Mesodermal cell (in vitro differentiated cells): ENCODE data around the gene SLC5A11.

Experiments
- H3K27ac ChIP-seq: 2 replicates; pipeline ENCODE4 v1.7.0; 2013; ENCODE audit warnings: mild to moderate bottlenecking, low read depth, low read length, moderate library complexity; ENCODE audit not compliant: severe bottlenecking
- H3K36me3 ChIP-seq: 2 replicates; pipeline ENCODE4 v1.7.1; 2013; ENCODE audit warnings: mild to moderate bottlenecking, low read length, moderate library complexity; ENCODE audit not compliant: control insufficient read depth, insufficient read depth
- H3K4me1 ChIP-seq: one replicate; pipeline ENCODE4 v1.7.1; 2013; ENCODE audit warnings: mild to moderate bottlenecking, low read length; ENCODE audit not compliant: insufficient read depth, control insufficient read depth, poor library complexity, severe bottlenecking
- H3K4me3 ChIP-seq: 2 replicates; pipeline ENCODE4 v1.7.0; 2013; ENCODE audit warnings: low read length, control low read depth, mild to moderate bottlenecking; ENCODE audit not compliant: insufficient read depth, poor library complexity, severe bottlenecking; ENCODE audit errors: extremely low read depth
- H3K9me3 ChIP-seq: 2 replicates; pipeline ENCODE4 v1.7.1; 2013; ENCODE audit warnings: mild to moderate bottlenecking, low read length, moderate library complexity; ENCODE audit not compliant: control insufficient read depth
- WGBS, 2 experiments: methylation state at CpG; one replicate each; pipeline ENCODE4 v1.1.5; 2013; ENCODE audit warnings: missing lambda C conversion rate in 2 of 2; ENCODE audit not compliant: insufficient coverage in 2 of 2; 5-methylcytosine and 5-hydroxymethylcytosine counted together

Gene SLC5A11

DNA sequence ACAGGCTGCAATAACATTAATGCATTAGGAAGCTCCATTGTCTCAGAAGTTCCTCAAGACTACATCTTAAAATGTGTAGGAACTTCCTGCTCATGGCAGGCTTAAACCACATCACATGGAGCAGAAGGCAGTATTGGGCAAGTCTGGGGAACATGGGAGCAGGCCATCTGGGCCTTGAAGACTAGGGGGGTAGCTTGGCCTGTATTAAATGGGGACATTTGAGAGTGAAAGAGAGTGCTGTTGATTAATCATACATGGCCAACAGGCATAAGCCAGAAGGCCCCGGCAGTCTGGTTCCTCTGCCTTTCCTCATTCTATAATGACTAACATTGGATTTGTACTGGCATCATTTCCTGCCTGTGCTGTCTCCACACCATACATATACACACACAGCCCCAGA, 25.2 kb upstream of the SLC5A11 start:
- WGBS, 2 experiments = 100% methylated on average over 1 of the region's 1 CpG
- Histone ChIP-seq H3K4me1 (no peaks in the 10 kb centered on the region), H3K4me3 (no peak overlapping the region), H3K36me3 (peaks cover 92% of the 10 kb centered on the region), H3K9me3 (no peaks in the 10 kb centered on the region), H3K27ac (peak overlapping the region; percentile 29)

DNA sequence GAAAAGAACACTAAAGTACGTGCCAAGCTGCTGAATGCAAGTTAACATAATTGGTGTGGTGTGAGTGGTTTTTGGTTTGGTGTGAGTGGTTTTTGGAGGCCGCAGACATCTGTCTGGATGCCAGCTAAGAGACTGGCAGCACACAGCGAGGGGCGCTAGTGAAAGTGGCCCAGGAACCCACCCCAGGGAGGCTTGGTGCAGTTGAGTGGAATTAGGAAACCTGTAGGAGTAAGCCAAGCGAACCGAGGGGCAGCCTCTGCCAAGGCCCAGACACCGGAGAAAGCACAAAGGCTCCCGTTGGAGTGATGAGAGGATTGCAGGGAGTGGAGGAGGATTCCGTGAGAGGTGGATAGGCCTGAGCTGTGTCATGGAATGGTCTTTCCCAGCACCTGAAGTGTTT, 24.6 kb upstream of the SLC5A11 start:
- WGBS, 2 experiments = 98 to 100% methylated on average over 8 to 9 of the region's 9 CpGs
- no peak overlapping the region for H3K4me3 ChIP-seq
- H3K9me3 ChIP-seq = no peaks in the 10 kb centered on the region
- peaks cover 92% of the 10 kb centered on the region for H3K36me3 ChIP-seq
- H3K27ac ChIP-seq = peak overlapping the region; percentile 41
- no peaks in the 10 kb centered on the region for H3K4me1 ChIP-seq

DNA sequence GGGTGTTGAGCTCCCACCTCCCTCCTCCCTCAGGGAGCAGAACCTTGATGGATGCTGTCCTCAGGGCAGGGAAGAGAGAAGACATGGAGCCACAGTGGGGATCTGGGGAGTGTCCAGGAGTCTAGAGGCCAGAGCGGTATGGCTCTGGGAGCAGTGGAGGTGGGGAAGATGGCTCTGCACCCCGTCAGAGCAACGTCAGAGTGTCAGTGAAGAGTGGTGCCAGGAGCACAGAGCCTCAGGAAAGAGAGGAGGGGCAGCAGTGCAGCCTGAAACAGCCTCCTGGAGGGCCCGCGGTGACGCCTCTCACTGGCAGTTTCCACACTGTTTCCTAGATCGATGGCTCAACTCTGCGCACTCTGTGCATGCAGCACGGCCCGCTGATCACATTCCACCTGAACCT, 23.2 kb upstream of the SLC5A11 start:
- Histone ChIP-seq H3K36me3 (peaks cover 93% of the 10 kb centered on the region), H3K4me3 (no peak overlapping the region), H3K9me3 (no peaks in the 10 kb centered on the region), H3K4me1 (no peaks in the 10 kb centered on the region), H3K27ac (no peak overlapping the region)
- 87 to 89% methylated on average over 7 to 10 of the region's 10 CpGs for WGBS, 2 experiments

DNA sequence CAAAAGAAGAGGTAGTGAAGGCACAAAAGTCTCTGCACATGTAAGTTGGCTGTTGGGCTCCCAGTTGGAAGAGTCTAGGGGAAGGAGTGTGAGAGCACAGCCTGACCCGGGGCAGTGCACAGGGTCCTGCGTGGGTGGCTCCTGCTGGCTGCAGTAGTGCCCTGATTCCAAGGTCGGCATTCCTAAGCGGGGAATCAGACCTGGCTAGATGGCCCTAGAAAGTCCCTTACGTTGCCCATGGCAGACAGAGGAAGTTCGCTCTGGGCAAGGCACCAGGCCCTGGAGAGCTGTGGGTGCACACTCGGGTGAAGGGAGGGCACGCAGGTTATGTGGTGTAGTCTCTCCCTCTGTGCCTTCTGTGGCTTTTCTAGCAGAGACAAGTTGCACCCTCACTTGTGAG, 22.8 kb upstream of the SLC5A11 start:
- 94 to 97% methylated on average over 8 of the region's 8 CpGs for WGBS, 2 experiments
- H3K36me3 ChIP-seq = peaks cover 91% of the 10 kb centered on the region
- no peak overlapping the region for H3K27ac ChIP-seq
- H3K4me3 ChIP-seq = no peak overlapping the region
- no peaks in the 10 kb centered on the region for H3K9me3 ChIP-seq
- H3K4me1 ChIP-seq = no peaks in the 10 kb centered on the region

DNA sequence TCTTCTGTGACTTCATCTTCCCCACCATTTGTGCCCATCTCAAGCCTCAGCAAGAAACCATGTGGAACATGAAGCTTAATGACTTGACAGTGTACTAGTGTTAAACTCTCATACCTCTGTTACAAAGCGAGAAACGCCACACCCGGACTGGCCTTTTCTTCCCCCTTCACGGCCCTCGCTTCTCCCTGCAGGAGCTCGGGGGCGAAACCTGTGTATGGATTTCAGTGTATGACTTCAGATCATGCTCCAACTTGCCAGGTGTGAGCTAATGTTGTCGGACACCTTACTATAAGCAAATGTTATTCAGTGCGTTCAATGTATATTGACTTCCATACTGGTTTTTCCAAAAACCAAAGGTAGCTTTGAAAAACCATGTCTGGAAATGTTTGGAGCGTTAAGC, 20.1 kb upstream of the SLC5A11 start:
- 93 to 99% methylated on average over 8 of the region's 10 CpGs for WGBS, 2 experiments
- Histone ChIP-seq H3K36me3 (peaks cover 76% of the 10 kb centered on the region), H3K27ac (no peak overlapping the region), H3K9me3 (no peaks in the 10 kb centered on the region), H3K4me3 (no peak overlapping the region), H3K4me1 (no peaks in the 10 kb centered on the region)

DNA sequence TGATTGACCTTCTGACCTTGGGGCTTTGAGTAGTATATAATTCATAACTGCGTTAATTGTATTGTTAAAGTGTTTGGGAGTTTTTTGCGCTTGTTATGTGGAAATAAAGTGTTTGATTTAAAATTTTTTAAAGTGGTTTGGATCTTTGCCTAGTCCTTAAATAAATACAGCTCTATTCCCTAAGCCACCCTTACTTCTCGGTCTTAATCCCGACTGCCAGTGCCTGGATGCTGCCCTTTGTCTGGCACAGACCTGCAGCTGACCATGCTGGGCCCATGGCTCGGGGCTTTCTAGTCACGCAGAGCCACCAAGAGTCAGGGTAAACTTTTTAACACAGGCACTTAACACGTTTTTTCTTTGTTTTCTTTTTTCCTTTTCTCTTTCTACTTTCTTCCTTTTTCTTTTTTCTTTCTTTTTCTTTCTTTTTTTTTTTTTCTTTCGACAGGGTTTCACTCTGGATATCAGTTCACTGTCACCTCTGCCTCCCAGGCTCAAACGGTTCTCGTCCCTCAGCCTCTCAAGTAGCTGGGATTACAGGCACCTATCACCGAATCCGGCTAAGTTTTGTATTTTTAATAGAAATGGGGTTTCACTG, 19.6 kb upstream of the SLC5A11 start:
- 96 to 97% methylated on average over 9 to 10 of the region's 12 CpGs for WGBS, 2 experiments
- no peaks in the 10 kb centered on the region for H3K4me1 ChIP-seq
- H3K9me3 ChIP-seq = no peaks in the 10 kb centered on the region
- H3K27ac ChIP-seq = no peak overlapping the region
- H3K4me3 ChIP-seq = no peak overlapping the region
- H3K36me3 ChIP-seq = peaks cover 71% of the 10 kb centered on the region

DNA sequence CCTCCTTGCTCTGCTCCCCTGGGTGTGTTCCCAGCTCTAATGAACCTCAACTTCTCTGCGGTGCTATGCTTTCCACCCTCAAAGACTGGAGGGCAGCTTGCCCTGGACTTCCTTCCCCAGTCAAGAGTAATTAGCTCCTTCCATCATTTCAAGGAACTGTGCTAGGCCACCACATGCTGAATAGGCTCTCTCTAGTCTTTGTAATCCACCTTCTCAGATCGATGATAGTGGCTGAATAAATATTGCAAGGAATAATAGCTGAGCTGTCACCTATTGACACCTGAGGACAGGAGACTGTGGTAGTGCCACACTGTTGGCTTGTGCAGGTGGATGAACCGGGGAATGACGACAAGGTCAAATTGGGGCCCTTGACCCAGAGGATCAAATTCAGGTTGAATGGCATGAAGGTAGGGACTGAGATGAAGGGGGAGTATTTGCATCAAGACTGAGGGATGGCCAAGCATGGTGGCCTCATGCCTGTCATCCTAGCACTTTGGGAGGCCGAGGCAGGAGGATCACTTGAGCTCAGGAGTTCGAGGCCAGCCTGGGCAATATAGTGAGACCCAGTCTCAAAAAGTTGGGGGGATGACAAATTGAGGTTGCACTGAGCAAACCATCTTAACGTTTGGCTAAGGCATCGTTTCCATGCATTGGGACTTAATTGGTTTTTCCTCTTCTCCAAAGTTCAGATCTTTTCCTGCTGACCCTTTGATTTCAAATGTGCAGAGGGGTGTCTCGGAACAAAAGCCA, 18.8 kb upstream of the SLC5A11 start:
- 93 to 99% methylated on average over 9 of the region's 9 CpGs for WGBS, 2 experiments
- H3K9me3 ChIP-seq = no peaks in the 10 kb centered on the region
- H3K27ac ChIP-seq = no peak overlapping the region
- H3K4me1 ChIP-seq = no peaks in the 10 kb centered on the region
- H3K36me3 ChIP-seq = peaks cover 63% of the 10 kb centered on the region
- no peak overlapping the region for H3K4me3 ChIP-seq

DNA sequence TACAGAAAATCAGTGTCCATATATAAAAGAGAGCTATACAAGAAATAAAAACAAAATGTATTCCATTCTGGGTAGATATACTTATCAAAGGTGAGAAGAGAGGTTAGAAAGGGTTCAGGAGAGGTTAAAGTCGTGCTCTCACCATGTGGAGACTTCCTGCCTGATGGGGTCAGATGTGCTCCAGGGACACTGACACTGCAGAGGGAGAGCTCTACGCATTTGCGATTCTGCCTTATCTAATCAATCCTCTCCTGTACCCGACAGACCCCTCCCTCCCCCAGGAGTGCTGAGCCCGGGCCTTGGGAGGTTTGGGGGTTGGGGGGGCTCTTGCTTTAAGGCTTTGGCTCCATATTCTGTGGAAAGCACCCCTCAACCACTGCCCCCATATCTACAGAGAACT, 16.6 kb upstream of the SLC5A11 start:
- no peak overlapping the region for H3K4me3 ChIP-seq
- no peak overlapping the region for H3K27ac ChIP-seq
- no peaks in the 10 kb centered on the region for H3K9me3 ChIP-seq
- 80 to 83% methylated on average over 1 of the region's 5 CpGs for WGBS, 2 experiments
- no peaks in the 10 kb centered on the region for H3K4me1 ChIP-seq
- H3K36me3 ChIP-seq = peaks cover 41% of the 10 kb centered on the region

DNA sequence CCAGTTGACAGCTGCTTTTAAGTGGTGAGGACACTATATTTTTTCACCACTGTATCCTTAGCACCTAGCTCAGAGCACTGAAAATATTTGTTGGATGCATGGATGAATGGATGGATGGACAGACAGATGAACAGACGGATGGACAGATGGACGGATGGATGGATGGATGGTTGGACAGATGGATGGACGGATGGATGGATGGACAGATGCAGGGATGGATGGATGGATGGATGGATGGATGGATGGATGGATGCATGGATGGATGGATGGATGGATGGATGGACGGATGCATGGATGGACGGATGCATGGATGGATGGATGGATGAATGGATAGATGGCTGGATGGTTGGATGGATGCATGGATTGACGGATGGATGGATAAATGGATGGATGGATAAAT, 12.4 kb upstream of the SLC5A11 start:
- Histone ChIP-seq H3K4me3 (no peak overlapping the region), H3K9me3 (no peaks in the 10 kb centered on the region), H3K27ac (no peak overlapping the region), H3K4me1 (no peaks in the 10 kb centered on the region), H3K36me3 (peaks cover 8% of the 10 kb centered on the region)
- WGBS, 2 experiments = 85 to 88% methylated on average over 6 of the region's 6 CpGs

DNA sequence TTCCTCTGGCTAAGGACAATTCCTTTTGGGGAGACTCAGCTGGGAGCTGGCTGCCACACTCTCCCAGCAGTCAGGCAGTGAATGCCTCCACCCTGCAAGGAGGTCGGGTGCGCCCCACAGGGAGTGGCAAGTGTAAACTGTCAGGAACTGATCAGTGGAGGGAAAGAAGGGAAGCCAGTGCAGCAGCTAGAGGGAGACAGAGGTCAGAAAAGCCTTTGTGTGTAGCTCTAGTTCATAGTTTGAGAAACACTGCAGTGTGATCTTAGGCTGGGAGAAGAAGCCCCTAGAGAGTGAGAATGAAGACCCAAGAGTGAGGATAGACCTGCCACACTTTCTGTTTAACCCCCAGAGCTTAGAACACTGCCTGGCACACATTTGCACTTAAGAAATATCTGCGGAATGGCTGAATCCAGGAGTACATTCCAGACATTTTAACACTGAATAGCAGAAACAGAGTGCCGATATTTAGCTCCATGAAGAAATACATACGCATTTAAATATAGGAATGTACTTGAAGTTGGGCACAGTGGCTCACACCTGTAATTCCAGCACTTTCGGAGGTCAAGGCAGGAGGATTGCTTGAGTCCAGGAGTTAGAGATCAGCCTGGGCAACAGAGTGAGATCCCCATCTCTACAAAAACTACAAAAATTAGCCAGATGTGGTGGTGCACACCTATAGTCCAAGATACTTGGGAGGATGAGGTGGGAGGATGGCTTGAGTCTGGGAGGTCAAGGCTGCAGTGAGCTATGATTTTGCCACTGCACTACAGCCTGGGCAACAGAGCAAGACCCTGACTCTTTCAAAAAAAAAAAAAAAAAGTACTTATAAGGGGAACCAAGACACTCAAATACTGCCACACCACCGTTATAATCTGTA, 11.1 kb upstream of the SLC5A11 start:
- Histone ChIP-seq H3K4me1 (no peaks in the 10 kb centered on the region), H3K27ac (no peak overlapping the region), H3K9me3 (no peaks in the 10 kb centered on the region), H3K4me3 (no peak overlapping the region), H3K36me3 (no peaks in the 10 kb centered on the region)
- 72 to 76% methylated on average over 5 to 6 of the region's 7 CpGs for WGBS, 2 experiments
